GM12872 (cell line): ENCODE measurements around the gene RHOT1.

Experiments
- CTCF ChIP-seq: IDR thresholded peaks from 3 replicates; pipeline ENCODE4 v1.5.1; 2011; ENCODE audit warnings: low read depth, mild to moderate bottlenecking, low read length, moderate library complexity; ENCODE audit not compliant: insufficient read depth

Gene RHOT1

GRCh38 chr17:32136856-32137255, 5.4 kb upstream of the RHOT1 start:
- no peak for TF ChIP-seq CTCF

GRCh38 chr17:32141258-32141657, 1.0 kb upstream of the RHOT1 start:
- TF ChIP-seq CTCF, result no peak

GRCh38 chr17:32141679-32142037, 644 bp upstream of the RHOT1 start:
- TF ChIP-seq CTCF, result no peak

- TF ChIP-seq CTCF, result no peak
Measured at GRCh38 chr17:32142857-32143526, 690 bp downstream of the RHOT1 start.

GRCh38 chr17:32143527-32143870, 1.2 kb downstream of the RHOT1 start:
- TF ChIP-seq CTCF, result no peak

GRCh38 chr17:32148351-32148750, 6.0 kb downstream of the RHOT1 start:
- TF ChIP-seq CTCF, result no peak

GRCh38 chr17:32150358-32150757, 8.1 kb downstream of the RHOT1 start:
- no peak for TF ChIP-seq CTCF
